Measurements from ENCODE around the gene RASSF4.

The RASSF4 gene

GRCh38 chr10:45034301-45034700 lies 74.7 kb downstream of the RASSF4 start:
- TF ChIP-seq CTCF (IDR thresholded peaks at IDR 0.05; ENCODE audit: low read depth, low read length, missing control alignments), result no peak
- DNase-seq (ENCODE audit: extremely low read depth, low read depth), result no peak
- no peak overlapping the region for H3K4me3 ChIP-seq (replicated peaks; ENCODE audit: low read depth, low read length)

- DNase-seq (ENCODE audit: extremely low read depth, low read depth), result no peak
- no peak for TF ChIP-seq CTCF (IDR thresholded peaks at IDR 0.05; ENCODE audit: low read depth, low read length, missing control alignments)
Observed at GRCh38 chr10:45035673-45036072, 76.1 kb downstream of the RASSF4 start.

GRCh38 chr10:45040921-45041542 lies 81.4 kb downstream of the RASSF4 start:
- TF ChIP-seq CTCF (IDR thresholded peaks at IDR 0.05; ENCODE audit: low read depth, low read length, missing control alignments), result no peak
- no peak overlapping the region for H3K4me3 ChIP-seq (replicated peaks; ENCODE audit: low read depth, low read length)
- no peak for DNase-seq (ENCODE audit: extremely low read depth, low read depth)

More at GRCh38 chr10:45035673-45036072, 76.1 kb downstream of the RASSF4 start:
- H3K4me3 ChIP-seq (replicated peaks; ENCODE audit: low read depth, low read length), result no peak overlapping the region

DNA sequence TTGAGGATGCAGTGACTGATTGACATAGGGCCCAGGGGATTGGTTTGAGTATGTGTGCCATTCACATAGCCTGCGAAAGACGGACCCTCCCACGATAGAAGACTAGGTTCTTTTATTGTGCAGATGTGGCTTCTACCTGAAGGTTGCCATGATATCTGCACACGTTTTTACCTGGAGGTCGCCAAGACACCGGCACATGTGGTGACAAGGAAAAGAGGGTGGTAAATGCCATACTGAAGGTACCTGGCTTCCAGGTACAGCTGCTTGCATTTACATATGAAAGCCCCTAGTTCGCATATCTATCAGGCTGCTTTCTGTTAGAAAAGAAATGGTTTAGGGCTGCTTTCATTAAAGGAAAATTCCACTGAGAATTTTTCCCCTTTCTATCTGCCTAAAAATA lies 84.7 kb downstream of the RASSF4 start:
- no peak overlapping the region for H3K4me3 ChIP-seq (replicated peaks; ENCODE audit: low read depth, low read length)
- TF ChIP-seq CTCF (IDR thresholded peaks at IDR 0.05; ENCODE audit: low read depth, low read length, missing control alignments), result no peak
- no peak for DNase-seq (ENCODE audit: extremely low read depth, low read depth)

All from HFF-Myc (cell line).